Trophoblast cell (in vitro differentiated cells and primary cell): ENCODE measurements around the gene TMEM201.
A peak's percentile ranks its signal among the peaks of the same experiment; 100 is the strongest.

Experiments
- DNase-seq, 2 donors: peaks; one replicate each; pipeline ENCODE4 v3.0.0-alpha.2; 2016
- H2AFZ ChIP-seq: 2 replicates; pipeline ENCODE4 v1.6.1; 2013; ENCODE audit warnings: low read length, moderate library complexity, mild to moderate bottlenecking; ENCODE audit not compliant: insufficient read depth, poor library complexity
- H2AK5ac ChIP-seq: 2 replicates; pipeline ENCODE4 v1.6.1; 2013; ENCODE audit warnings: mild to moderate bottlenecking, low read length
- H2BK120ac ChIP-seq: 2 replicates; pipeline ENCODE4 v1.6.1; 2013; ENCODE audit warnings: low read length, mild to moderate bottlenecking, moderate library complexity; ENCODE audit not compliant: insufficient read depth, poor library complexity
- H2BK12ac ChIP-seq: 2 replicates; pipeline ENCODE4 v1.6.1; 2013; ENCODE audit warnings: mild to moderate bottlenecking, low read length, moderate library complexity
- H2BK5ac ChIP-seq: 2 replicates; pipeline ENCODE4 v1.6.1; 2013; ENCODE audit warnings: low read length, low read depth, moderate library complexity, mild to moderate bottlenecking; ENCODE audit not compliant: poor library complexity
- H3K14ac ChIP-seq: 2 replicates; pipeline ENCODE4 v1.6.1; 2013; ENCODE audit warnings: mild to moderate bottlenecking, low read length
- H3K18ac ChIP-seq: 2 replicates; pipeline ENCODE4 v1.6.1; 2013; ENCODE audit warnings: mild to moderate bottlenecking, low read length
- H3K23ac ChIP-seq: 2 replicates; pipeline ENCODE4 v1.6.1; 2013; ENCODE audit warnings: low read length
- H3K27ac ChIP-seq: 2 replicates; pipeline ENCODE4 v1.5.1; 2013; ENCODE audit warnings: low read depth, mild to moderate bottlenecking, inconsistent platforms, low read length, moderate library complexity
- H3K27me3 ChIP-seq: 2 replicates; pipeline ENCODE4 v1.6.1; 2013; ENCODE audit warnings: inconsistent platforms, mild to moderate bottlenecking, low read length, moderate library complexity; ENCODE audit not compliant: insufficient read depth
- H3K36me3 ChIP-seq, 2 experiments: 1 replicate in 1 of 2; 2 replicates in 1 of 2; pipeline ENCODE4 v1.6.1; 2013; ENCODE audit warnings: low read length in 2 of 2, mild to moderate bottlenecking in 2 of 2, moderate library complexity in 1 of 2; ENCODE audit not compliant: insufficient read depth in 2 of 2, control insufficient read depth in 1 of 2
- H3K4ac ChIP-seq: 2 replicates; pipeline ENCODE4 v1.6.1; 2013; ENCODE audit warnings: low read depth, mild to moderate bottlenecking, low read length, moderate library complexity
- H3K4me1 ChIP-seq, 2 experiments: 1 replicate in 1 of 2; 2 replicates in 1 of 2; pipeline ENCODE4 v1.6.1; 2013; ENCODE audit warnings: low read length in 2 of 2, mild to moderate bottlenecking in 2 of 2, moderate library complexity in 1 of 2; ENCODE audit not compliant: insufficient read depth in 2 of 2, control insufficient read depth in 1 of 2
- H3K4me2 ChIP-seq: 2 replicates; pipeline ENCODE4 v1.6.1; 2013; ENCODE audit warnings: inconsistent platforms, mild to moderate bottlenecking, low read length, moderate library complexity
- H3K4me3 ChIP-seq: 2 replicates; pipeline ENCODE4 v1.5.1; 2013; ENCODE audit warnings: mild to moderate bottlenecking, low read depth, low read length, inconsistent platforms
- H3K79me1 ChIP-seq: one replicate; pipeline ENCODE4 v1.6.1; 2013; ENCODE audit warnings: low read length
- H3K79me2 ChIP-seq: 2 replicates; pipeline ENCODE4 v1.6.1; 2013; ENCODE audit warnings: low read length, mild to moderate bottlenecking; ENCODE audit not compliant: control insufficient read depth, insufficient read depth, poor library complexity
- H3K9ac ChIP-seq: 2 replicates; pipeline ENCODE4 v1.6.1; 2013; ENCODE audit warnings: mild to moderate bottlenecking, low read length
- H3K9me3 ChIP-seq: 2 replicates; pipeline ENCODE4 v1.6.1; 2013; ENCODE audit warnings: low read depth, mild to moderate bottlenecking, control low read depth, inconsistent platforms, low read length; ENCODE audit not compliant: insufficient read depth
- H4K12ac ChIP-seq: 2 replicates; pipeline ENCODE4 v1.6.1; 2013; ENCODE audit warnings: low read depth, mild to moderate bottlenecking, low read length, moderate library complexity
- H4K8ac ChIP-seq: 2 replicates; pipeline ENCODE4 v1.6.1; 2013; ENCODE audit warnings: low read depth, mild to moderate bottlenecking, low read length, moderate library complexity
- H4K91ac ChIP-seq: one replicate; pipeline ENCODE4 v1.6.1; 2013; ENCODE audit warnings: low read depth, mild to moderate bottlenecking, low read length, moderate library complexity
- WGBS: extraction: QIAGEN DNeasy Blood & Tissue Kit; methylation state at CpG from one replicate; pipeline ENCODE4 v1.1.7; 2013; ENCODE audit warnings: missing lambda C conversion rate; ENCODE audit not compliant: insufficient read length, insufficient coverage; ENCODE audit errors: extremely low coverage; 5-methylcytosine and 5-hydroxymethylcytosine counted together

Gene TMEM201

DNA sequence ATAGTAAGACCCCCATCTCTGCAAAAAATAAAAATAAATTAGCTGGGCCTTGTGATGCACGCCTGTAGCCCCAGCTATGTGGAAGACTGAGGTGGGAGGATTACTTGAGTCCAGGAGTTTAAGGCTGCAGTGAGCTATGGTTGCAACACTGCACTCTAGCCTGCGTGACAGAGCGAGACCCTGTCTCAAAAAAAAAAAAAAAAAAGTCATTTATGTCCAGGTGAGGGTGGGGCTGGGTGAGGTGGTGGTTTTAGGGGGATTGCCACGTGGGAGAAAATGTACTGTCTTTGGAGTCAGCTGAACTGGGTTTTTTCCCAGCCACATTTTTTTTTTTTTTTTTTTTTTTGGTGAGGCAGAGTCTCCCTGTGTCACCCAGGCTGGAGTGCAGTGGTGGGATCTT is 69.5 kb downstream of the TMEM201 start:
- Histone ChIP-seq H3K9me3 (peaks cover 2% of the 10 kb centered on the region), H3K79me2 (no peaks in the 10 kb centered on the region), H3K23ac (no peak overlapping the region), H3K4me2 (no peak overlapping the region), H4K8ac (no peak overlapping the region), H3K4me1 (no peaks in the 10 kb centered on the region), H3K4me3 (no peak overlapping the region), H3K9ac (no peak overlapping the region), H3K36me3 (no peaks in the 10 kb centered on the region), H3K4ac (no peak overlapping the region), H2AFZ (no peak overlapping the region), H3K79me1 (no peaks in the 10 kb centered on the region), H2BK12ac (no peak overlapping the region), H3K27ac (no peak overlapping the region), H3K18ac (no peak overlapping the region), H2BK5ac (no peak overlapping the region), H4K12ac (no peak overlapping the region), H4K91ac (no peak overlapping the region), H2AK5ac (no peak overlapping the region), H2BK120ac (no peak overlapping the region), H3K27me3 (peaks cover 14% of the 10 kb centered on the region), H3K14ac (no peak overlapping the region)
- no CpG with 5 or more reads among the region's 4 CpGs for WGBS
- DNase-seq, result no peak

DNA sequence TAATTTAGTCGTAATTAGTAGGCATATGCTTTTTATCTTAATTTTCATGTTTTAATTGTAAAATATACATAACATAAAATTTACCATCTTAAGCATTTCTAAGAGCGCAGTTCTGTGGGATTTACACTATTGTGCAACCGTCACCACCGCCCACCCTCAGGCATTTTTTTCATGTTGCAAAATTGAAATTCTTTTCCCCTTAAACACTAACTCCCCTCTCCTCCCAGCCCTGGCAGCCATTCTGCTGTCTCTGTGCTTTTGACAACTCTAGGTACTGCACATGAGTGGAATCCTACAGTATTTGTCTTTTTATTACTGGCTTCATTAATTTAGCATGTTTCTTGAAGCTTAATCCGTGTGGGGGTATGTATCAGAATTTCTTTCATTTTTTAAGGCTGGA is 70.6 kb downstream of the TMEM201 start:
- Histone ChIP-seq H3K9ac (no peak overlapping the region), H2BK5ac (no peak overlapping the region), H3K23ac (no peak overlapping the region), H3K79me2 (no peaks in the 10 kb centered on the region), H3K79me1 (no peaks in the 10 kb centered on the region), H2AFZ (no peak overlapping the region), H3K18ac (no peak overlapping the region), H2BK120ac (no peak overlapping the region), H4K12ac (no peak overlapping the region), H2AK5ac (no peak overlapping the region), H4K8ac (no peak overlapping the region), H3K14ac (no peak overlapping the region), H3K4ac (no peak overlapping the region), H3K27me3 (peaks cover 3% of the 10 kb centered on the region), H3K36me3 (no peaks in the 10 kb centered on the region), H2BK12ac (no peak overlapping the region), H3K27ac (no peak overlapping the region), H4K91ac (no peak overlapping the region), H3K4me3 (no peak overlapping the region), H3K9me3 (peaks cover 3% of the 10 kb centered on the region), H3K4me2 (no peak overlapping the region), H3K4me1 (no peaks in the 10 kb centered on the region)
- WGBS, result no CpG with 5 or more reads among the region's 5 CpGs
- peak; percentile 90 to 95 for DNase-seq

DNA sequence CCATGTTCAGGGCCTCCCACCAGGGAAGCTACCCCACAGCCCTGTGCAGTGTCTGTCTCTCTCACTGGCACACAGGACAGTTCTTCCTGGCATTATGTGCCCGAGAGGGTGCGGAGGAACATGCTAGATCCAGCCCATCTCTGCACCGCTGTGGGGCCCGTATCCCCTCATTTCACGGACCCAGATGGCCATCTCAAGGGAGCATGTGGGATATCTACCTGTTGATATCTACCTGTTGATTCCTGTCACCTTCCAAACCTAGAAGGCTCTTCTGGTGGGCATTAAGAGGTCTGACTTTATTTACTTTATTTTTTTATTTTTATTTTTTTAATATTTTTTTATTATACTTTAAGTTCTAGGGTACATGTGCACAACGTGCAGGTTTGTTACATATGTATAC is 74.5 kb downstream of the TMEM201 start:
- no peak overlapping the region for H3K27ac ChIP-seq
- no peaks in the 10 kb centered on the region for H3K4me1 ChIP-seq
- no peak overlapping the region for H4K91ac ChIP-seq
- no peaks in the 10 kb centered on the region for H3K27me3 ChIP-seq
- H3K4me3 ChIP-seq, result no peak overlapping the region
- no peak overlapping the region for H2BK120ac ChIP-seq
- H3K18ac ChIP-seq, result no peak overlapping the region
- H4K8ac ChIP-seq, result no peak overlapping the region
- no peak overlapping the region for H3K9ac ChIP-seq
- no peak overlapping the region for H3K4ac ChIP-seq
- no peak overlapping the region for H4K12ac ChIP-seq
- DNase-seq, result no peak
- no peak overlapping the region for H3K23ac ChIP-seq
- H3K14ac ChIP-seq, result no peak overlapping the region
- H3K79me1 ChIP-seq, result no peaks in the 10 kb centered on the region
- no peak overlapping the region for H2AK5ac ChIP-seq
- H3K9me3 ChIP-seq, result peaks cover 3% of the 10 kb centered on the region
- H3K36me3 ChIP-seq, result no peaks in the 10 kb centered on the region
- no peak overlapping the region for H2BK12ac ChIP-seq
- H2AFZ ChIP-seq, result no peak overlapping the region
- no peak overlapping the region for H3K4me2 ChIP-seq
- WGBS, result no CpG with 5 or more reads among the region's 6 CpGs
- H2BK5ac ChIP-seq, result no peak overlapping the region
- H3K79me2 ChIP-seq, result no peaks in the 10 kb centered on the region
